ENCODE data around the gene NOP14.
"Not testable (repeated sequence)": the region's sequence is repeated elsewhere in the genome, so short reads cannot be mapped to it uniquely, and the experiment has no call there.

The NOP14 gene

DNA sequence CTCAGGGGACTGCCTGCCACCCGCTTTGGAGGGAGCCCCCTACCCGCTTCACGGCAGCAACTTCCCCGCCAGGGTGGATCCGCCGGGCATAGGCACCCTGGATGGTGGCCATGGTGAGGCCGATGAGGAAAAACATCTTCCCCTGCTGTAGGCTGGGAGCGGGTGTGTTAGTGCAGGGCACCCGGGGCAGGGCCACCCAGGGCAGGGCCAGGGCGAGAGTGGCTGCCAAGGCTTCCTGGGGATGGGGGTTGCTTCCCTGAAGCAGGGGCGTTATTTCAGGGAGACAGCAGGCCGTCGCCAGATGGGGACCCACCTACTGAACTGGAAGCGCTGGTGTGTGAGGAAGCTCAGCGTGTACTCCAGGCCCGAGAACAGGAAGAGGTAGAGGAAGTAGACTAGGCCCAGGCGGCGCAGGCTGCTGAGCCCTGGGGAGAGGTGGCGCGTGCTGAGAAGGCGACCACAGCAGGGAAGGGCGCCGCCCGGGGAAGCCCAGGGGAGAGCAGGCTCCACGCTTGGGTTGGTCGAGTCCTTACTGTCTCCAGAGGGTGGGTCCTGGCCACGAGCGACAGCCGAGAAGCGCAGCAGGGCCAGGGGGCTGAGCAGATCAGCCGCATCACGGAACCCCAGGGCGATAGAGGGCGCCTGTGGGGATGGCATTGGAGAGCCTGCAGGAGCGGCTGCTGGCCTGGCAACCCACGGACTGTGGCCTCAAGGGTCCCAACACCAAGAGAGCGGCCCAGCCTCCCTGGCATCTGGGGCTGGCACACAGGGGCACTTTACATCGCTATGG lies 31.5 kb downstream of the NOP14 start:
- DNase-seq (ENCODE audit: low spot score), result no peak

DNA sequence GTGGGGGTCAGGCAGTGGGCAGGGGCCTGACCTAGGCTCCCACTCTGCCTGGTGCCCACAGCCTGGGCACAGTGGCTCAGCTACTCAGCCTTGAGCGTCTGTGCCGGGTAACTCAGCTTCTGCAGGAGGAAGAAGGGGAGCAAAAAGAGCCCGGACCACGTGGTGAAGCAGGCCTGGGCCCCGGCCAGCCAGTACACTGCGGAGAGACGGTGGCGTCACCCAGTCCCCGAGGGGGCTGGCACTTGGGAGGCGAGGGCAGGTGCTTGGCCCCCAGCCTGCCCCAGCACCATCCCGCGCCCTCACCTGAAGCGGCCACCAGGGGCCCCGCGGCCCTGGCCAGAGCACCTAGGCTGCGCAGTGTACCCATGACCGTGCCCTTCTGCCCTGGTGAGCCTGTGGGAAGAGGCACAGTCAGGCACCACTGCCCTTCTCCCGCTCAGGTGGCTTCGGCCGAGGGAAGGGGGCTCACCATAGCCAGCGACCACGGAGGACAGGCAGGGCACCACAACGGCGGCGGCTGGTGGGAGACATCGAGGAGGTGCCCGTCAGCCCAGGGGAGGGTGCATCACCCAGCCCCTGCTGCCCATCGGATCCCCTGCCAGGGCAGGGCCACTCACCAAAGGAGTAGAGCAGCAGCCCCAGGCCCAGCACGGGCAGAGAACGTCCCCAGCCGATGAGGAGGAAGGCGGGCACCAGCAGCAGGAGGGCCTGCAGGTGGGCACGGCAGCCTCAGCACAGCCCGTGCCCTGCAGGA lies 32.3 kb downstream of the NOP14 start:
- DNase-seq (ENCODE audit: low spot score), result no peak

DNA sequence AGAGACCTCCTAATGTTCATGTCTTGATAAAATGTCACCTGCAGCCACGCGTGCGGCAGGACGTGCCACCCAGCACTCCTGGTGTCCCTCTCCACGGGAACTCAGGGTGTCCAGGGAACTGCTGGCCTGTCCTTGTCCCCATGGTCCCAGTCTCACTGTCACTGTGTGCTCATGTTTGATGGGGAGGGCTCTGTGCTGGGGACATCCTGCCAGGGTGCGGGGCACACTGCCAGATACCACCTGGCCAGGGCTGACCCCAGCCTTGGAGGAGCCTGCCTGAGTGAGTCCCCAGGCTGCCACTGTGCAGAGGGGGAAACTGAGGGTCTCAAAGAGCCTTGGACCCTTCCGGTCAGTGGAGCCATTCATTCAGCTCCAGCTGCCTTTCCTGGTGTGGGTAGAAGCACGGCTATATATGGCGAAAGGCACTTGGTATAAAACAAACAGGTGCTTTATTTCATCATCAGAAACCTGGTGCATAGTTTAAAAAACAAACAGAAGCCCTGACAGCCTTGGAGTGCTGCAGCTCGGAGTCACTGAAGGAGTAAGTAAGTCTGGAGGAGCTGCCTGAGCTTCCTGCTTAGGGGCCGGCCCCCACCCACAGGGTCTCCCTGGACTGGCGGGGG lies 33.0 kb downstream of the NOP14 start:
- no peak for DNase-seq (ENCODE audit: low spot score)

DNA sequence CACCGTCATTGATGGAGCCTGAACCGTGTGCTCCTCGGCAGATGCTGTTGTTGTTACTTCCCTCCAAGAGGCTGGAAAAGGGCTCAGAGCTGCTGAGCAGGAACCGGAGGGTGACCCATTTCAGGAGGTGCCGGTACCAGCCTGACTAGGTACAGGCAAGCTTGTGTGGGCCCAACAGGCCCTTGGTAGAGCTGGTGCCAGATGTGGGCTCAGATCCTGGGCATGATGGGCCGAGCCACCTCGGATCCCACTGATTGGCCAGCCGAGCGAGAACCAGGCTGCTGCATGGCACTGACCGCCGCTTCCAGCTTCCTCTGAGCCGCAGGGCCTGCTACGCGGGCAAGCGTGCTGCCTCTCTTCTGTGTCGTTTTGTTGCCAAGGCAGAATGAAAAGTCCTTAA lies 33.7 kb downstream of the NOP14 start:
- DNase-seq (ENCODE audit: low spot score), result no peak

DNA sequence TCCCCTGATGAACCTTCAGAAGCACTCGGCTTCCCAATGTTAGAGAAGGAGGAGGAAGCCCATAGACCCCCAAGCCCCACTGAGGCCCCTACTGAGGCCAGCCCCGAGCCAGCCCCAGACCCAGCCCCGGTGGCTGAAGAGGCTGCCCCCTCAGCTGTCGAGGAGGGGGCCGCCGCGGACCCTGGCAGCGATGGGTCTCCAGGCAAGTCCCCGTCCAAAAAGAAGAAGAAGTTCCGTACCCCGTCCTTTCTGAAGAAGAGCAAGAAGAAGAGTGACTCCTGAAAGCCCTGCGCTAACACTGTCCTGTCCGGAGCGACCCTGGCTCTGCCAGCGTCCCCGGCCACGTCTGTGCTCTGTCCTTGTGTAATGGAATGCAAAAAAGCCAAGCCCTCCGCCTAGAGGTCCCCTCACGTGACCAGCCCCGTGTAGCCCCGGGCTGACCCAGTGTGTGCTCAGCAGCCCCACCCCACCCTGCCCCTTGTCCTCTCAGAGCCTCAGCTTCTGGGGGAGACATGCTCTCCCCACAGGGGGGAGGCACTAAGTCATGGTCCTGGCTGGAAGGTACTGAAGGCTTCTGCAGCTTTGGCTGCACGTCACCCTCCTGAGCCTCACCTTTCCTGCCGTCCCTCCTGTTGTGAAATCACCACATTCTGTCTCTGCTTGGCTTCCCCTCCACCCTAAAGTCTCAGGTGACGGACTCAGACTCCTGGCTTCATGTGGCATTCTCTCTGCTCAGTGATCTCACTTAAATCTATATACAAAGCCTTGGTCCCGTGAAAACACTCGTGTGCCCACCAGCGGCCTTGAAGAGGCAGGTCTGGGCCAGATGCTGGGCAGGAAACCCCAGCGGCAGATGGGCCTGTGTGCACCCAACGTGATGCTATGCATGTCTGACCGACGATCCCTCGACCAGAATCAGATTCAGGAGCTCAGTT lies 34.7 kb downstream of the NOP14 start:
- DNase-seq (ENCODE audit: low spot score), result no peak

DNA sequence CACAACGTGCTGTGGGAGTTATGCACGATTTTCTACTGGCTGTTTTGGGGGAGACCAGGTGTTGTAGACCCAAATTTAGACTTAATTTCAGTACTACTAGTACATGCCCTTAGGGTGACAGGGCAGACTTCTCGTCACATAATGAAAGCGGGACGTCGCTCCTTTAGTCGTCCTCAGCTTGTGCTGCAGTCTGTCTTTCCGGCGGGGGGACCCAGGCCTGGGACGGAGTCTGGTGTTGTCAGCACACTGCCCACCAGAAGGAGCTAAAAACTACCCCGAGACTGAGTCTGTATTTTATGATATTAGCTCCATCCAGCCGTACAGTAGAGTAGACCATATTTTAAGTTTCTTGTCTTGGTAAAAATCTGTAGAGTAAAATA lies 35.5 kb downstream of the NOP14 start:
- no peak for DNase-seq (ENCODE audit: low spot score)

DNA sequence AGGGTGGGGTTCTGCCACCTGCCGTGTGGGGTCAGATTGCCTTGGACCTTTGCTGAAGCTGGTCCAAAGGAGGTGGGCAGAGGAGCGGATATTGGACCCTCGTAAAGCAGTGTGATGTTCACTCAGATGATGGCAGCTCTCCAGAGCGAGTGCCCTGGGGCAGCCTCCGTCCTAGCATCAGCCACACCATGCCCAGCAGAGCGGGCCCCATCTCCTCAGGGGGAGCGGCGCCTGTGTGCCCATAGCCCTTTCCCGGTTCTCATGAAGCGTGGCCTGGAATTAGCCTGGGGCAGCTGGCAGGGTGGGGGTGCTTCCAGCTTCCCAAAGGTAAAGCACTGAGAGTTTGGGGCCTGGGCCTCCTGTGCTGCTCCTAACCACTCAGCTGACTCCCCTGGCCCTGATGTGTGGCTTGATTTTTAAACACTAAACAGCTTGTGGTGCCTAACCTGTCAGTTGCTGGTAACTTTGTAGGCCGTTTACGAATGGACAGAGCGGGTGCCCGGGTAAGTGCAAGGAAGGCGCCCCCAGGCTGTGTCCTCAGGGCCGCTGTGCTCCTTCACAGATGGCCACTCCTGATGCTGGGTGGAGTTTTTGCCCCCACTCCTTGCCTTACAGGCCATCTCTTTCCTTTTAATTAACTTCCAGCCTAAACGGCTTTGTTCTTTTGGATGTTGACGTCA lies 36.0 kb downstream of the NOP14 start:
- DNase-seq (ENCODE audit: low spot score), result no peak

DNA sequence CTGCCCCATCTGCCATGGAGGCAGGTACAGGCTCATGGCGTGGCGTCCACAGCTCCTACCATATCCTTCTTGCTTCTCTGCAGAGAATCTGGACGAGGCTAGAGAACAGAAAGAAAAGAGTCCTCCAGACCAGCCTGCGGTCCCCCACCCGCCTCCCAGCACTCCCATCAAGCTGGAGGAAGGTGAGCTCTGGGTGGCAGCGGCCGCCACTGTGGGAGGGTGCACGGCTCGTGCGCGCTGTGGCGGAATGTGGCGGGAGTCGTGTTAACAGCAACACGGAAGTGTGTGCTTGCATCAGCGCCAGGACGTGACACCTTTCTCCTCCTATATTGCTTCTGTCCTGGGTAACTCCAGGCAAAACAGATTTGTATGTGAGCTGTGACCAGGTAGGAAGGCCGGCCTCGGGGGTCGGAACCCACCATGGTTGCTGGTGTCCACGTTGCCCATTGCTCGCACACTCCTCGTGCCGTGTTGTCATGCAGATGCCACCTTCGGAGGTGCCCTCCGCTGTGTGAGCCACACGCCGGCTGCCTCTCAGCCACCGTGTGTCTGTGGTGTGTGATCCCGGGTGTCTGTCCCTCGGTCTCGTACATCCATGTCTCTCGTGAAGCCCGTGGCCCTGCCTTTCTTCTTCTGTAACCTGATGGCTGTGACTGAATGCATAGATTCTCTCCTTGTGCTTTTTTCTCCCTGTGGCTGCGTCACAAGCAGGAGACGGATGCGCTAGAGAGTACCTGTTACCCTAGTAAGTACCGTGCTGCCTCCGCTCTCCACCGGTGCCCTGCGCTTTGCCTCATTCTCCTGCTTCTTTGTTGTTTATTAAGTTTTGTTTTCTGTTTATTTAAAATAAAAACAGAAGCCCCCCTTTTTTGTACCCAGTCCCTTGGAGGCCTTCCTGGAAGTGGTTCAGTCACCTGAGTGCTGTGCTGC lies 37.0 kb downstream of the NOP14 start:
- no peak for DNase-seq (ENCODE audit: low spot score)

DNA sequence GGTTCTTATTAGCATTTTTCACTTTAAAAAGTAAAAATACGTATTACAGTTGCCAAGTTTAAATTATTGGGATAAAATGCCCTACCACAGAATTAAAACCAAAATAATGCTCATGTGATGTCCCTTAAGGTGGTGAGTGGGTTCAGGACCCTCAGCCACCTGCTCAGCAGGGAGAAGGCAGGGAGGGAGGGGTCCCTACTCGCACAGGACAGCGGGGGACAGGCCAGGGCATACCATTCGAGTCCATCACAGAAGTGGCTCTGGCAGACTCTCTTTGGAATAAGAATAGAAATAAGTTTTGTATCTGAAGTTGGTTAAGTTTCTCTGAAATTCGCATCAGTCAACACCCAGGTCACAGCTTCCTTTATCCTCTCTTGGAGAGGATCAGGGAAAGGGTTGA lies 37.7 kb downstream of the NOP14 start:
- DNase-seq (ENCODE audit: low spot score), result no peak

DNA sequence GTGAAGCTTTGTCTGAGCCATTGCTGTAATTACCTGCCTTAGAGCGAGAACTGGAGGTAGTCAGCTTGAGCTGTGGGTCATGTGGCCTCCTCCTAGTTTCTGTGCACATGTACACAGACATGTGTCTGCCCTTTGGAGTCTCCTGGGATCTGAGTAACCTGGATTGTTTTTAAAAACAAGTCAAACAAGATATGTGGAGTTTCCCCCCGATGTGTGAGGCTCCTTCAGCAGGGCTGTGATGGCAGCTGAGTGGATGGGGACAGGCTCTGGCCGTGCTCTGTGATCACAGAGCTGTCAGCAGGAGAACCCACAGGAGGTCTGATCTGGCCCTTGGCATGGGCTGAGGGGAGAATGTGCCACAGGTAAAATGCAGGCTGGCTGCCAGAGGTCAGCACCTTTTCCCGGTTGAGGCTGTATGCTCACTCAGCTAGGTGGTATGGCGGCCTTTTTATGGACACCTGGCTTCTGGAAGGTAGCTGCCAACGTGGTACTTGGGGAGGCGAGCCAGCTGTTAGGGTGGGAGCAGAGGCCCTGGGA lies 38.4 kb downstream of the NOP14 start:
- no peak for DNase-seq (ENCODE audit: low spot score)

DNA sequence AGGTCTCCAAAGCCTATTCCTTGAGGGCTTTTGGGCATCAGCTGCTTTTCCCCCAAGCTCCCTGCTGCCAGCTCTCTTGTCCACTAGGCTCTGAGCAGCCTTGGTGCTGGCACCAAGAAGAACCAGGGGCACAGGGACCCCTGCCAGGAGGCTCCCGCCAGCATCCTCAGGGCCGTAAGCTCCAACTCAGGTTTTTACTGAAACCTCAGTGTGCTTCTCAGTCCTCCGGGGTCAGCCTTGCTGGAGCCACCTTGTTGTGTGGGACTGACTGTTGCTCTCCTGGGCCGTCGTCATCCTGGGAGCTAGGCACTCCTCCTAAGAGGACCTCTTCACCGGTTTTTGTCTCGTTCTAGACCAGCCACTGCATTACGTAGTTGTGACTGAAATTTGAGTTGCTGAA lies 38.9 kb downstream of the NOP14 start:
- DNase-seq (ENCODE audit: low spot score), result no peak

DNA sequence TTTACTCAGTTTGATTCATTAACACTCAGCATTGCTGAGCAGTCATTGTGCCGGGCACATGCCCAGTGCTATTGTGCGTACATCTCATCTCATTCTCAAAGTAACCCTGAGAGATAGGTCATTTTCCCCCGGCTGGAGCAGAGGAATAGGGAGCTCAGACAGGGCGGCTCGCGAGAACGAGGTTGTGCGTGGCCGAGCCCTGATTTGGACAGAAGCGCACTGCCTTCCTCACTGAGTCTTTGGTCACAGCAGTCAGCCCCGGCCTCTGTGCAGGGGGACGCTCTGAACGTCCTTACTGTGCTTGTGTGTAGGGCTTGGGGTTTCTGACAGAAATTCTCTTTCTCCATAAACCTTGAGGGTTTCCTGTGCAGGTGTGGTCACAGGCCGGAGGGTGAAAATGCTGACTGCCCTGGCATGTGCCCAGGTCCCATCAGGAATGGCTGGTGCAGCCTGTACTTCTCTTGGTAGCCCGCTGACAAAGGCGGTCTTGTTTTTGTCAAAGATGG lies 39.5 kb downstream of the NOP14 start:
- no peak for DNase-seq (ENCODE audit: low spot score)

DNA sequence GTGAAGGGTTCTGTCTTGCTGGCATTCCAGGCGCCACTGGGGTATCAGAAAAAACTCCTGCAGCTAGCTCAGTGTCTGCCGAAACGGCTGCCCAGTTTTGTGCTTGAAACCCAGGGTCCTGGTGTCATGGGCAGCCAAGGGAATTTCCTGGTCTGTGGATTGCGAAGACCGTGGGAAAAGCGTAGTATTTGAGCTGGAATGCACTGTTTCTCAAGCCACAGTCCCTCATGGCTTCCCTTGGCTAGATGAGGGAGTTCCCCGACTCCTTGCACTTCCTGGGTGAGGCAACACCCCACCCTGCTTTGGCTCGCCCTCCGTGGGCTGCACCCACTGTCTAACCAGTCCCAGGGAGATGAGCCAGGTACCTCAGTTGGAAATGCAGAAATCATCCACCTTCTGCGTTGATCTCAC lies 40.1 kb downstream of the NOP14 start:
- DNase-seq (ENCODE audit: low spot score), result no peak

DNA sequence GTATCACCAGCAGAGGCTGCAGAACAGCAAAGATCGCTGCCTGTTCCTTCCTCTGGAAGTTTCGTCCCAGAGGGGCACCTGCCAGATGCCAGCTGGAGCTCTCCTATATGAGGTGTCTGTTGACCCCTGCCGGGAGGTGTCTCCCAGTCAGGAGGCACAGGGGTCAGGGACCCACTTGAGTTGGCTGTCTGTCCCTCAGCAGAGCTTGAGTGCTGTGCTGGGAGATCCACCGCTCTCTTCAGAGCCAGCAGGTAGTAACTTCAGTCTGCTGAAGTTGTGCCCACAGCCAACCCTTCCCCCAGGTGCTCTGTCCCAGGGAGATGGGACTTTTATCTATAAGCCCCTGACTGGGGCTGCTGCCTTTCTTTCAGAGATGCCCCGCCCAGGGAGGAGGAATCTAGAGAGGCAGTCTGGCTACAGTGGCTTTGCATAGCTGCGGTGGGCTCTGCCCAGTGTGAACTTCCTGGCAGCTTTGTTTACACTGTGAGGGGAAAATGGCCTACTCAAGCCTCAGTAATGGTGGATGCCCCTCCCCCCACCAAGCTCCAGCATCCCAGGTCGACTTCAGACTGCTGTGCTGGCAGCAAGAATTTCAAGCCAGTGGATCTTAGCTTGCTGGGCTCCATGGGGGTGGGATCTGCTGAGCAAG lies 40.6 kb downstream of the NOP14 start:
- not testable (repeated sequence) for DNase-seq (ENCODE audit: low spot score)

DNA sequence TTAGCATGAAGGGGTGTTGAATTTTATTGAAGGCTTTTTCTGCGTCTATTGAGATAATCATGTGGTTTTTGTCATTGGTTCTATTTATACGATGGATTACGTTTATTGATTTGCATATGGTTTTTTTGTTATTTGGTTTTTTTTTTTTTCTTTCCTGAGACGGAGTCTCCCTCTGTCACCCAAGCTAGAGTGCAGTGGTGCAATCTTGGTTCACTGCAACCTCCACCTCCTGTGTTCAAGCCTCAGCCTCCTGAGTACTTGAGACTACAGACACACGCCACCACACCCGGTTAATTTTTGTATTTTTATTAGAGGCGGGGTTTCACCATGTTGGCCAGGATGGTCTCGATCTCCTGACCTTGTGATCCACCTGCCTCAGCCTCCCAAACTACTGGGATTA lies 44.5 kb downstream of the NOP14 start:
- not testable (repeated sequence) for DNase-seq (ENCODE audit: low spot score)

DNA sequence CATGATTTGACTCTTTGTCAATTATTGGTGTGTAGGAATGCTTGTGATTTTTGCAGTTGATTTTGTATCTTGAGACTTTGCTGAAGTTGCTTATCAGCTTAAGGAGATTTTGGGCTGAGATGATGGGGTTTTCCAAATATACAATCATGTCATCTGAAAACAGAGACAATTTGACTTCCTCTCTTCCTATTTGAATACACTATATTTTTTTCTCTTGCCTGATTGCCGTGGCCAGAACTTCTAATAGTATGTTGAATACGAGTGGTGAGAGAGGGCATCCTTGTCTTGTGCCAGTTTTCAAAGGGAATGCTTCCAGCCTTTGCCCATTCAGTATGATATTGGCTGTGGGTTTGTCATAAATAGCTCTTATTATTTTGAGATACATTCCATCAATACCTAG lies 44.9 kb downstream of the NOP14 start:
- not testable (repeated sequence) for DNase-seq (ENCODE audit: low spot score)

DNA sequence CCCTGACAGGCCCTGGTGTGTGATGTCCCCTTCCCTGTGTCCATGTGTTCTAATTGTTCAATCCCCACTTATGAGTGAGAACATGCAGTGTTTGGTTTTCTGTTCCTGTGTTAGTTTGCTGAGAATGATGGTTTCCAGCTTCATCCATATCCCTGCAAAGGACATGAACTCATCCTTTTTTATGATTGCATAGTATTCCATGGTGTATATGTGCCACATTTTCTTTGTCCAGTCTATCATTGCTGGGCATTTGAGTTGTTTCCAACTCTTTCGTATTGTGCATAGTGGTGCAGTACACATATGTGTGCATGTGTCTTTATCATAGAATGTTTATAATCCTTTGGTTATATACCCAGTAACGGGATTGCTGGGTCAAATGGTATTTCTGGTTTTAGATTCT lies 46.5 kb downstream of the NOP14 start:
- DNase-seq (ENCODE audit: low spot score), result not testable (repeated sequence)

DNA sequence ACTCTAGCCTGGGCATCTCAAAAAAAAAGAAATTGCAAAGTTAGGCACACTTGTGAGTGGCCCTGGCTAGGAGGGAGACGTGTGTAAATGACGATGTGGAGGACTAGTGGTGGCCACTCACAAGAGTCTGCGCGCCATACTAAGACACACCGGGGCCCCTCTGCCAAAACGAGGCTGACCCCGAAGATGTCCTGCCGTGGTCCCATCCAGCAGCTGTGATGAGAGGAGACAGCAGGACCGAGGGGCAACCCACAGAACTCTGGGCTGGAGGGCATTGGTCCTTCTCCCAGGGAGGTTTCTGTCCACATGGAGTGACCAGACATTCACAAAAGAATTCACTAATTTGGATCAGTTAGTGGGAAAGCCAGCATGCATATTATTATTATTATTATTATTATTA lies 47.4 kb downstream of the NOP14 start:
- no peak for DNase-seq (ENCODE audit: low spot score)

Data from COLO829 (cell line).